Liver (tissue), 3 donors: ENCODE measurements around the gene AKT3.

Experiments
- CTCF ChIP-seq: fragments of 150-350 bp; IDR thresholded peaks from 2 replicates; pipeline ENCODE4 v1.5.1; 2017; ENCODE audit warnings: improper control_type of control experiment, low read depth, low read length; ENCODE audit not compliant: missing input control
- EGR1 ChIP-seq, 2 donors: IDR thresholded peaks; 2 replicates each; pipeline ENCODE4 v1.6.1; 2016 to 2018; ENCODE audit warnings: antibody characterized with exemption in 2 of 2, low read depth in 2 of 2
- REST ChIP-seq: IDR thresholded peaks from 2 replicates; pipeline ENCODE4 v1.6.1; 2016; ENCODE audit warnings: antibody characterized with exemption, mild to moderate bottlenecking
- SP1 ChIP-seq: IDR thresholded peaks from 2 replicates; pipeline ENCODE4 v1.6.1; 2018; ENCODE audit warnings: antibody characterized with exemption, mild to moderate bottlenecking
- YY1 ChIP-seq: IDR thresholded peaks from 2 replicates; pipeline ENCODE4 v1.6.1; 2016; ENCODE audit warnings: antibody characterized with exemption, mild to moderate bottlenecking
- donor health status: healthy.
- donor health status: healthy.

- TF ChIP-seq YY1 (no peak), CTCF (no peak), EGR1 (IDR thresholded peaks at IDR 0.05; ENCODE audit: low read depth in 2 of 2) (no peak), SP1 (no peak), REST (no peak)
These were observed 148.2 kb downstream of the AKT3 start for GRCh38 chr1:243701872-243702271.
